Medulla oblongata (tissue), 1 donor: ENCODE data around the gene OR1S2.
"Not testable (repeated sequence)": the region's sequence is repeated elsewhere in the genome, so short reads cannot be mapped to it uniquely, and the experiment has no call there.

Source experiments
- DNase-seq: peaks from one replicate; pipeline ENCODE4 v3.0.0-alpha.2; 2015; ENCODE audit errors: extremely low spot score

Gene OR1S2, protein sequence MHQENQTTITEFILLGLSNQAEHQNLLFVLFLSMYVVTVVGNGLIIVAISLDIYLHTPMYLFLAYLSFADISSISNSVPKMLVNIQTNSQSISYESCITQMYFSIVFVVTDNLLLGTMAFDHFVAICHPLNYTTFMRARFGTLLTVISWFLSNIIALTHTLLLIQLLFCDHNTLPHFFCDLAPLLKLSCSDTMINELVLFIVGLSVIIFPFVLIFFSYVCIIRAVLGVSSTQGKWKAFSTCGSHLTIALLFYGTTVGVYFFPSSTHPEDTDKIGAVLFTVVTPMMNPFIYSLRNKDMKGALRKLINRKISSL

DNA sequence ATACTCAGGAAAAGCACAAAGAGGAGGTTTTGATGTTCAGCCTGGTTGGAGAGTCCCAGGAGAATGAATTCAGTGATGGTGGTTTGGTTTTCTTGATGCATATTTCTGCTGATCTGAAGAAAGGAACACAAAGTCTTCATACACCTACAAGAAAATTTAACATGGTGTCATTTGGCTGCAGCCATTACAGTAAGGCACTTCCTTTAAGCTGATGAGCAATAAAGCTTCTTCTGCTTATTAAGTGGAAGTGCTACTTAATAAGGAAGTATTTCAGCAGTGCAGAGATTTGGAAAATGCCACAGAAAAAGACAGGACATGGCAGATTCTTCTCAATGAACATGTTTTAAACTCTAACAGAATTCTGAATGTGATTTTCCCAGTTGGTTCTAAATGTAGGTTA, at the start of gene OR1S2:
TSS of gene OR1S2 (minus strand) at position 101 of the 400 bp plus-strand sequence. CDS start at position 101, 0 bp downstream.
- no peak for DNase-seq

DNA sequence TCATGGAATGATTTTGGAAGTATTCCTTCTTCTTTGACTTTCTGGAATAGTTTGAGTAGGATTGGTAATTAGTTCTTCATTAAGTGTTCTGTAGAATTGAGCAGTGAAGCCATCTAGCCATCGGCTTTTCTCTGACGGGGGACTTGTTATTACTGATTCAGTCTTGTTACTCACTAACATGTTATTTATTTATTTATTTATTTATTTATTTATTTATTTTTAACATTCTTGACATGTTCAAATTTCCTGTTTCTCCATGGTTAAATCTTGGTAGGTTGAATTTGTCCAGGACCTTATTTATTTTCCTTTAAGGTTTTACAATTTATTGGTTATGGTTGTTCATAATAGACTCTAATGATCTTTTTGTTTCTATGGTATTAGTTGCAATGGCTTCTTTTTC, 40.0 kb upstream of the OR1S2 start:
- no peak for DNase-seq

DNA sequence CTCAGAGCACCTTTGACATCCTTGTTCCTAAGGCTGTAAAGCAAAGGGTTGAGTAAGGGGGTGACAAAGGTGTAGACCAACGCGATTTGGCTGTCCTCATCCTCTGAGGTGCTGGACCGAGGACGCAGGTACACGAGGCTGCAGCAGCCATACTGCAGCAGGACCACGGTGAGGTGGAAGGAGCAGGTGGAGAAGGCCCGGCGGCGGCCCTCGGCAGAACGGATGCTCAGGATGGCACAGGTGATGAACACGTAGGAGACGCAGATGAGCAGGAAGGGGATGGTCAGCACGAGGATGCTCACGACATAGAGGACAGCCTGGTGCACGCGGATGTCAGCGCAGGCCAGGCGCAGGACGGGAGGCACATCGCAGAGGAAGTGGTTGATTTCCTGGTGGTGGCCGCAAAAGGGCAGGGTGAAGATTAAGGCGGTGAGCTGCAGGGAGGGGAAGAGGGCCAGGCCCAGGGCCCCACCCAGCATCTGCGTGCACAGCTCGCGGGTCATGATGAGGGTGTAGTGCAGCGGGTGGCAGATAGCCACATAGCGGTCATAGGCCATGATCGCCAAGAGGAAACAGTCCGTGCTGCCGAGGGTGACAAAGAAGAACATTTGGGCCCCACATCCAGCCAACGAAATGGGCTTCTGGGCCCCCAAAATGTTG, 24.1 kb upstream of the OR1S2 start:
- DNase-seq = no peak

DNA sequence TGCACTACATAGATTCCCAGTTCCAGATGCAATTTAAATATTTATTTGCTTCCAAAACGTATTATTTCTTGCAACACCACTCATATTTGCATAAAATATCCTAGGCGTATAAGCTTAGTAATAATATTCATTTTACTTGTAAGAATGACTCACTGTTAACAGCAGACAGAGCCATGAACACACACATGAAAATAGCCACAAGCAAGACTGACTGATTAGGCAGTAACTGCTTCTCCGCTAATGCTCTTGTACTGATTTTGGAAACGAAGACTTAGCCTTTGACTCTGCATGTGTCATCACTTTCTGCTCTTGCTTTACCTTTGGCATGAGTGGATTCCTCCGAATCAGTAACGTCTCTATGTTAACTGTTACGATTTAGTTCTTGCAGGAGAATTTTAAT, 18.8 kb upstream of the OR1S2 start:
- DNase-seq = no peak

DNA sequence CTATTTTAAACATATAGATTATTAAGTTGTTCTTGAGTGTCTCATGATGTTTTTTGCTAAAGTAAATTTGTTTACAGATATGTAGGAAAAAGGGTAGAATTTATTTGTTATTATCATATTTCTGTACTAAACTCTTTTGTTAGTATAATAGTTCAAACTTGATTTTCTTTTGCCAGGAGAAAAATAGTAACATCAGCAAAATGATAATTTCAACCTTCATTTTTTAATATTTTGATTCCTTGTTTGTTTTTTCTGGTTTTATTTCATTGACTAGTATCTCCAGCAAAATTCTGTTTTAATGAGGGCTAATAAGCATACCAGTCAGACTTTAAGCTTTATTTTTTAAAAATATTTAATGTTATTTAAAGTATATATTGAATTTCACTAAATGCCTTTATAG, 12.5 kb upstream of the OR1S2 start:
- no peak for DNase-seq

DNA sequence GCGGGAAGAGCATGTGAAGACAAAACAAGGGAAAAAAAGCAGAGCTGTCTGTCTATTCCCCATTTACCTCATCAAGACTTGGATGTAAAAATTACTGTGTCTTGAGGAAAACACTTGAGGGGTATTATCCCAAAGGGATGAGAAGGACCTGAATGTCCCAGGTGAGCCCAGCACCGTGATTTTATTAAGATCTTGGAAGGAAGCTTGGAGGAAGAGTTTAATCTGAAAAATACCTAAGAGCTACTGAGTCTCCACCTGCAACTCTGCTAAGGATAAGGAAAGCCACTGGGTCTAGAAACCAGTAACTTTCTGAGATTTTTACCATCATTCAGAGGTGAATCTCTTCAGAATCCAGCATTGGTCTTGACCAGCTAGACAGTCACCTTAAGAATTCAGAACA, 8.5 kb upstream of the OR1S2 start, which contains the start of gene OR1S1:
TSS of gene OR1S1 (plus strand) at position 301 of the 400 bp plus-strand sequence.
- DNase-seq = not testable (repeated sequence)

DNA sequence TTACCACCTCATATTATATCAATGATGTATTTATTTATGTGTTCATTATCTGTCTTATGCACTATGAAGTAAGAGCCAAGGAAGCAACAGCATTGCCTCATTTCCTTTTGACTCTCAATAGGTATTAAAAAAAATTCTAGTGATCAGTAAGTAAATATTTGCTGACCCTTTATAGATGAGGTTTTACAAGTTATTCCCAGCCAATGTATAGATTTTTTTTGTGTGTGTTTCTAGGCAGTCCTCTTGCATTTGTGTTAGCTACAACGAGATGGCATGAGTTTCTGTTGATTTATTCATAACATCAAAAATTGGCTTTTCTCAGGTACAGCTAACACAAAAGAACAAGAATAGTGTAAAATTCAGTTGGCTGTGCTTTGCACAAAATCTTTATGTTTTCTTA, 4.7 kb downstream of the OR1S2 start:
- DNase-seq = no peak

DNA sequence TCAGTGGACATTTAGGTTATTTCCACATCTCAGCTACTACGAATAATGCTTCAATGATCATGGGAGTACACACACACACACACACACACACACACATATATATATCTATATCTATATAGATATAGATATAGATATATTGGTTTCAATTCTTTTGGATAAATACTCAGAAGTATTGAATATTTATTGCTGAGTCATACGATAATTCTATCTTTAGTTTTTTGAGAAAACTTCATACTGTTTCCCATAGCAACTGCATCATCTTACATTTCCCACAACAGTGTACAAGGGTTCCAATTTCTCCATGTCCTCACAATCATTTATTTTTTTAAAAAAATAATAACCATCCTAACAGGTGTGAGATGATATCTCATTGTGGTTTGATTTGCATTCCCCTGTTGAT, 8.0 kb downstream of the OR1S2 start:
- no peak for DNase-seq

DNA sequence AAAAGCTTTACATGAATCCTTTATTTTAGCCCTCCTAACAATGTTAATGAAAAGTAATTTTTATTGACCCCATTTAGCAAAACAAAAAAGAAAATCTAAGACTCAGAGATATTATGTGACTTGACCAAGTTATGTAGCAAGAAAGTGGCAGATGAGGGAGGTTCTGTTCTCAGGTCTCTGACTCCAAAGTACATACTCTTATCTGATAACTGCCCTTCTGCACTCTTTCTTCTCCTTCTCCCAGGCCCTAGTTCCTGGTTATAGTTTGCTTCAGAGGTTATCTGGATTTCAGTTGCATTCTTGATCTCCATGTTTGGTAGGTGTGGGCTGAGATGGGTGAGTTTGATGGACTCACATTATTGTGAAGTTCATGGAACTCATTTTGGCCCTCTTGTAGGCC, 10.6 kb downstream of the OR1S2 start:
- DNase-seq = no peak

DNA sequence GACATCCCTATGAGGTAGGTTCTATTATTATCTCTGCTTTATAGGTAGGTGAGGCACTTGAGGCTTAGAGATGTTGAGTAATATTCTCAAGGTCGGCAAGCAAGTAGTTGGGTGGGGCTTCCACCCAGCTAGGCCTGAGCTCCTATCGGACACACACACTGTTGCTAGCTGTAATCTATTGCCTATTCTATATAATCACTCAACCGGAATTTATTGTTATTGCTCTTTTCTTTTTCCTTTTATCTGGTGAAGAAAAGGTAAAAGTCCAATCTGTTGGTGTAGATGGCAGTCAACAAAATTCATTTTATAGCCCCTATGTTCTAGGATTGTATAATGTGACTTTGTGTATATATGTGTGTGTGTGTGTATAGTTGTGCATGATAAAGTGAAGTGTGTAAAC, 11.7 kb downstream of the OR1S2 start:
- DNase-seq = no peak

DNA sequence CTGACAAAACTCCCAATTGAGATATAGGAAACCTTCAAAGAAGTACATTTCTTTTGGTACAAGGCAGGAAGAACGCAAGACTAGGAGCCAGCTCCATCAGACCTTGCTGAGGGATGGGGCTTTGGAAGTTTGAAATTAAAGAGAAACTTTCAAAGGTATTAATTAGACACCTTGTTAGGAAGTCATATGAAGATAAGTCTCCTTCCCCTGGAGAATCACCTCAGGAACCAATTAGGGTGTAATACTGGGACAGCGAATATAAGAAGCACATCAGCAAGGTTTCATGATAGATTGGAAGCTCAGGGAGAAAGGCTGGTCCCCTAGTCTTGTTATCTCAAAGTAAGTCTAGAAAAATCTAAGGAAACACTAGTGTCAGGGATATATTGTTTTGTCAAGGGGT, 15.2 kb downstream of the OR1S2 start, which contains the start of gene OR9Q2:
TSS of gene OR9Q2 (plus strand) at position 301 of the 400 bp plus-strand sequence. CDS start 1,421 bp downstream, outside the sequence.
- DNase-seq = no peak

DNA sequence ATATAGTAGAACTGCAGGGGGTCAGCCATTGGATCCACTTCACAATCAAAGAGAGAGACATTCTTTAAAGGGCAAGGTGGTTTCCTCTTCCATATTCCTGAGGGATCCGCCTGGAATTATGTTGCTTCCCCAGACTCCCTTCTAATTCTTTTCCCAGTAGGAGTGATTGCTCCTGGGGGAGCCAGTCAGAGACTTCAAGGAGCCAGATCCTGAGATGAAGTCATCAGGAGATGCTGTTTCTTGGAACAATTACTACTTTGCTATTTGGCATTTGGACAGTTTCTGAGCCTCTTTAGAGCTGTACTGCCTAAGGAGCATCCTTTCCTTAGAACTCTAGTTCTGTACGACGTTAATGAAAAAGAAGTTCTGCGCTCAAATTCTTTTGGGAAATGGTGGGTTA, 17.0 kb downstream of the OR1S2 start:
- no peak for DNase-seq

DNA sequence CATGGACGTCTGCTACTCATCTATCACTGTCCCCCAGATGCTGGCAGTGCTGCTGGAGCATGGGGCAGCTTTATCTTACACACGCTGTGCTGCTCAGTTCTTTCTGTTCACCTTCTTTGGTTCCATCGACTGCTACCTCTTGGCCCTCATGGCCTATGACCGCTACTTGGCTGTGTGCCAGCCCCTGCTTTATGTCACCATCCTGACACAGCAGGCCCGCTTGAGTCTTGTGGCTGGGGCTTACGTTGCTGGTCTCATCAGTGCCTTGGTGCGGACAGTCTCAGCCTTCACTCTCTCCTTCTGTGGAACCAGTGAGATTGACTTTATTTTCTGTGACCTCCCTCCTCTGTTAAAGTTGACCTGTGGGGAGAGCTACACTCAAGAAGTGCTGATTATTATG, 24.3 kb downstream of the OR1S2 start:
- DNase-seq = no peak

DNA sequence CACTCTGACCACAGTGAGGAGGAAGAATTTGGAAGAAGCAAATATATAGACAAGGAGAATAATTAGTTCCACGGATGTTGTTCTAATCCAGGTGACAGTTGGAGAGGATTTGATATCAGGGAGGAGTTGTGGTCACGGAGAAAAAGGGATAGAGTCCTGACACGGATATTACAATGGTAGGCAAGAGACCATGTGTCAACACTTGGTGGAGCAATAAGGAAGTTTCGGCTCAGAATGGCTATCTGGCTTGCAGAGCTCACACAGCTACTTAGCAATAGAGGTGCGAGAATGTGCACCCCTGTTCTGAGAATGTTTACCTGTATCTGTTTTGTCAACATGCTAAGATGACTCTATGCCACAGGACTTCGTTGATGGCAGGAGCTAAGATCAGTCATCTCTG, 25.5 kb downstream of the OR1S2 start:
- DNase-seq = no peak

DNA sequence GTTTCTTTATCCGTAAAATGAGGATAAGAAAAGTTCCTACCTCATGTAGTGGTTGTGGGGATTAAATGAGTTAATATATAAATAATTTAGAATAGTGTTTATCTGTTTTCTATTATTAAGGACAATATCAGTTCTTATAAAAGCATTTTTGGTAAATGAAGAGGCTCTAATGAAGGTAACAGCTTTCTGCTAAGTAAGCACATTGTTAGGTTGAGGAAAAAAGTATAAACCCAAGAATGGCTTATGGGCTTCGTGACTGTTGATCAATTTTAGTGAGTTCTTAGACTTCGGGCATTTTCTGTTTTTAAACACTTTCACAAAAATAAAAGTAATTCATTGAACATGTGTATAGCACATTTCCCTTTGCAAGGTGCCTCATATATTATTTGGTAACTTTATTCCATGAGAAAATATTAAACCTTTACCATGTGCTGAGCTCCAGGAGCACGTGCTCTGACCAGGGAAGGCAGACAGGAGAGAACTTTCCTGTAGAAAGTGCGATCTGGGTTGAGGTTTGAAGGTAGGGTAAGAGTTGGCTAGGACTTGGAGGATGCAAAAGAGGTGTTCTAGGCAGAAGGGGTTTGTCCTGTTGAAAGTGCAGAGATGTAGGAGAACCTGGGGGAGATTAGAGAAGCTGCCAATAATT, 26.4 kb downstream of the OR1S2 start:
- no peak for DNase-seq

DNA sequence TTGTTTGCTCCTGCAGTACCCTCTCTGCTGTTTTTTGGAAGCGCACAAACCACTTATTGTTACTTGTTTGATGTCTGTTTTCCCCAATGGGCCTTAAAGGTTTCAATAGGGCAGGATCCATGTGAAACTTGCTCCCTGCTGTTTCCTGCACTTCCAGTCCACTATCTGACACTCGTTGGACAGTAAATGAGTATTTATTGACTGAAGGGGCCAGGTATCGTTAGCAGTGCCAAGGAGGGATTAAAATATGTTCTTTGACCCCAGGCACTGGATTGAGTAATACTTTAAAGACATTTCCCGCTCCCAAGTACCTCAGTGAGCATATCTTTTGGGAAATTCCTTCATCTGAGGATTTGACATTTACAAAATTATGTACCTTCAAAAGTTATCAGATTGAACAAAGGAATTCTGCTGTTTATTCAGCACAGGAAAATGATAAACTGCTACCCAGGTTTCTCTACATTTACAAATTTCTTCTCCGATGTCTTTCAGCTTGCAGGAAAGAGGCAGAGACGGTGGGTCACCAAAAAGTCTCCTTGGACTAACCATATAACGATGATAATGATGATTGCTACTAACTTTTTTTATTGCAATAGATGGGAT, 38.3 kb downstream of the OR1S2 start:
- no peak for DNase-seq

DNA sequence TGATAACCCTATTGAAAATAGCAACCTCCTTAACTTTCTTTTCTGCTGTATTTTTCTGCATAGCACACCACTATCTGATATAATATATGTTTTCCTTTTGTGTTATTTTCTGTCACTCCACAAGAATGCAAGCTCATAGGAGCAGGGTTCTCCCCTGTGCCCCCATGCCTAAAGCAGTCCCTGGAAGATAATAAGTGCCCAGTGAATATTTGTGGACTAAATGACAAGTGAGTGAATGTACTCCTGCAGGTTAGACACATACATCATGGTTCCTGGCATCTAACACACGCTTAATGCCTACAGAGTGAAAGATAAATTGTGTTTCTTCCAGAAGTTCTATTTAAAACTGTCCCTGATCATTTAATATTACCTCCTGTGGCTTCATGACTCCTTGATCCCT, 39.0 kb downstream of the OR1S2 start:
- no peak for DNase-seq

DNA sequence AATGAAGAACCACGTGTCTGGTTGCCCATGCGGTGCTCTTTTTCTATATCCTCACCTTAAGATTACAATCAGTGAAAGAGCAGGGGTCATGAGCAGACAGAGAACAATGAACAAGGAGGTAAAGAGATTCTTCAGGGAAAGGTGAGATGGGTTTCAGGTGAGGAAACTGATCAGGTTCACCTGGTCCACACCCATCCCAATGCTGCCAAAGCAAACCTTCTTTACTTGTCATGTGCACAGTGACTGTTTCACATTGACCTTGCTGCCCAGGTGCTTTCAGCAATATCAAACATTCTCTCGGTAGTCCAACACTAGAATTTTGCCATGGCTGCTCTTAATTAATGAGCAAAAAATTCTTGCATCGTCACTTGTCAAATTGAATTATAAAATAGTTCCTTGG, 39.6 kb downstream of the OR1S2 start:
- no peak for DNase-seq
